Activated CD8-positive, alpha-beta T cell treated with anti-CD3 and anti-CD28 coated beads for 36 hours (primary cell): ENCODE results near the gene ZNF850. TPM values are rescaled to one million over a fixed set of nuclear protein-coding genes. Genes with fewer than 3 reads are reported as not detected.

ENCODE experiments used
- ATAC-seq: fragments of 200-7000 bp; cut with Tn5 transposase; one replicate; pipeline ENCODE4 v1.10.0; 2021; ENCODE audit warnings: mild to moderate bottlenecking, moderate library complexity
- CTCF ChIA-PET: fragments of 350-600 bp; sonication (Branson Sonifier 250); formaldehyde crosslinking; loops from one replicate; lab custom pipeline; 2021; ENCODE audit warnings: antibody characterized with exemption; lab: Charles Lee
- POLR2A ChIA-PET: fragments of 350-600 bp; sonication (Branson Sonifier 250); formaldehyde crosslinking; loops from one replicate; lab custom pipeline; 2021; ENCODE audit warnings: antibody characterized with exemption; lab: Charles Lee
- DNase-seq: peaks from one replicate; pipeline ENCODE4 v3.0.0-alpha.2; 2020
- H3K27ac Mint-ChIP-seq: one replicate; pipeline ENCODE4 v1.8.0; 2021; ENCODE audit warnings: mild to moderate bottlenecking, mixed read lengths
- H3K27me3 Mint-ChIP-seq: one replicate; pipeline ENCODE4 v1.8.0; 2021; ENCODE audit warnings: mixed read lengths
- H3K36me3 Mint-ChIP-seq: one replicate; pipeline ENCODE4 v1.8.0; 2021; ENCODE audit warnings: low read depth, mixed read lengths
- H3K4me1 Mint-ChIP-seq: one replicate; pipeline ENCODE4 v1.8.0; 2021; ENCODE audit warnings: low read depth, mixed read lengths
- H3K4me3 Mint-ChIP-seq: one replicate; pipeline ENCODE4 v1.8.0; 2021; ENCODE audit warnings: mild to moderate bottlenecking, moderate library complexity, mixed read lengths
- H3K9me3 Mint-ChIP-seq: one replicate; pipeline ENCODE4 v1.8.0; 2021; ENCODE audit warnings: mixed read lengths
- intact Hi-C: fragments of 100-400 bp; cut with micrococcal nuclease; formaldehyde crosslinking; loops from one replicate; pipeline ENCODE4 v1.10.0; 2022
- total RNA-seq, 2 experiments: library from RNA; stranded (reverse); gene quantifications; one replicate each; pipeline ENCODE4 v1.2.3, GENCODE V29; 2021
- TF ChIP-seq, protein P1 (sequence below): fragments of 200-600 bp; IDR thresholded peaks from one replicate; pipeline ENCODE4 v1.8.0; 2022; ENCODE audit warnings: antibody characterized with exemption, mild to moderate bottlenecking

The ZNF850 gene
- 10 to 100 TPM; 10.6 to 11.7 TPM for total RNA-seq

DNA sequence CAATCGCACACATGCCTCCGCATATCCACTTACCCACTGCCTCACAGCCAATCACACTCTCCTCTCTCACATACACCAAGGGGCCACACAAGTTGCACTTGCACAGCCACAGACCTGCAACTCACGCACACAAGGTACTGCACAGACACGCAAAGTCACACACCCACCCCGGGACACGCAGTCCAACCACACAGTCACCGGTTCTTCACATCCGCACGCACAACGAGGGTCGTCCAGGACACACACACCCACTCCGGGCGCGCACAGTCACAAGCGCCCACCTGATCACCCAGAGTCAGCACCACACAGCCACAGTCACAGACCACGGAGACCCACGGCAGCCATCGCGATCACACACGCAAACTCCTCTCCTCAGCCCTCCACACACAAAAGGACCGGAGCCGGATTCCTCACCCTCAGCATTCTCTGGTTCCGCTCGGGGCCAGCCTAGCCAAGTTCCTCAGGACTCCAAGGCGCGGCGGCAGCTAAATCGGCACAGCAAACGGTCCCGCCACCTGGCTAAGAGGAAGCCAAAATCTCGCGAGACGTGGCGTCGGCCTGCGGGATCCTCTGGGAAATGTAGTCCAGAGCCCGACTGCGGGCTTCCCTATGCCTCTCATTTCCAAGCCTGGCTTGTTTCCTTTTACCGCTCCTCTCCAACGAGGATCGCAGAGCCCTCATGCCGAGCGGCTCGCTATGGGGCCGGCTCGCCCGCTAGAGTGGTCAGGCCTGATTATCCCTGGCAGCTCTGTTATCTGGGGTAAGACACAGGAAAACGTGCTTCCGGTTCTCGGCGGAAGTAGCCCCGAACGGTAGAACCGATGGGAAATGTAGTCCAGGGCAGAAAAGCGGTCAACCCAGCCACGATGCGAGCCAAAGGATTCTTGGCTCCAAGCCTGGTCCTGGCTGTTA lies at the start of gene ZNF850:
Gene ZNF850, minus strand, starts transcription at position 497 of the 912 bp plus-strand sequence. CDS start 10,201 bp downstream, outside the sequence.
- ChIA-PET POLR2A (interaction anchor here (0.6 to 3.0 kb wide), 6 partner anchors 24 to 312 kb away, joined by 3 to 19 read pairs (median 4); partner anchors contain the start of genes ZNF345 and ZNF790), CTCF (no interaction called here)
- TF ChIP-seq, protein P1, sequence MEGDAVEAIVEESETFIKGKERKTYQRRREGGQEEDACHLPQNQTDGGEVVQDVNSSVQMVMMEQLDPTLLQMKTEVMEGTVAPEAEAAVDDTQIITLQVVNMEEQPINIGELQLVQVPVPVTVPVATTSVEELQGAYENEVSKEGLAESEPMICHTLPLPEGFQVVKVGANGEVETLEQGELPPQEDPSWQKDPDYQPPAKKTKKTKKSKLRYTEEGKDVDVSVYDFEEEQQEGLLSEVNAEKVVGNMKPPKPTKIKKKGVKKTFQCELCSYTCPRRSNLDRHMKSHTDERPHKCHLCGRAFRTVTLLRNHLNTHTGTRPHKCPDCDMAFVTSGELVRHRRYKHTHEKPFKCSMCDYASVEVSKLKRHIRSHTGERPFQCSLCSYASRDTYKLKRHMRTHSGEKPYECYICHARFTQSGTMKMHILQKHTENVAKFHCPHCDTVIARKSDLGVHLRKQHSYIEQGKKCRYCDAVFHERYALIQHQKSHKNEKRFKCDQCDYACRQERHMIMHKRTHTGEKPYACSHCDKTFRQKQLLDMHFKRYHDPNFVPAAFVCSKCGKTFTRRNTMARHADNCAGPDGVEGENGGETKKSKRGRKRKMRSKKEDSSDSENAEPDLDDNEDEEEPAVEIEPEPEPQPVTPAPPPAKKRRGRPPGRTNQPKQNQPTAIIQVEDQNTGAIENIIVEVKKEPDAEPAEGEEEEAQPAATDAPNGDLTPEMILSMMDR = no peak
- ATAC-seq (peak; percentile 90), DNase-seq (peak; percentile 97)
- no peaks in the 10 kb centered on the region for H3K27me3 Mint-ChIP-seq
- peak within 1 kb of the TSS; percentile 97 for H3K27ac Mint-ChIP-seq
- H3K9me3 Mint-ChIP-seq = peaks cover 29% of the 10 kb centered on the region
- H3K4me3 Mint-ChIP-seq = peak within 1 kb of the TSS; percentile 98
- peaks cover 11% of the 10 kb centered on the region for H3K4me1 Mint-ChIP-seq
- peaks cover 64% of the 10 kb centered on the region for H3K36me3 Mint-ChIP-seq
- intact Hi-C loops = loop anchor here (10.0 kb wide), 1 partner anchor 82 kb away; the partner anchor contains the start of gene ZNF345

DNA sequence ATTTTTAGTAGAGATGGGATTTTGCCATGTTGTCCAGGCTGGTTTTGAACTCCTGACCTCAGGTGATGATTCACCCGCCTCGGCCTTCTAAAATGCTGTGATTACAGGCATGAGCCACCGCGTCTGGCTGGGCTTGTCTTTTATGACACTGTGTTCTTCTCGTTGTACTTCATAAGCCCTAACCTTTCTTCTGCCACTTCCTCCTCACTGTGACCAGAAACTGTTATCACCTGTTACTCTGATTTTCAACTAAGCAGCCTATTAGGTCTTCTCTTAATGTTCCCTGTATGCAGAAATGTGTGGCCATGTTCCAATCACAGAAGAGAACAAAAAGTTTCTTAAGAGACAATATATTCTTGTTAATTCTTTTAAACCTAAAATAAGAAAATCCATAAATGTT lies 49.2 kb upstream of the ZNF850 start:
- TF ChIP-seq, protein P1 = no peak
- peaks cover 87% of the 10 kb centered on the region for H3K36me3 Mint-ChIP-seq
- CTCF ChIA-PET = interaction anchor here (0.9 kb wide), 1 partner anchor 23 kb away, joined by 3 read pairs; no protein-coding TSS in a partner anchor
- POLR2A ChIA-PET = no interaction called here
- no peak overlapping the region for H3K27ac Mint-ChIP-seq
- intact Hi-C loops = no loop called here
- no peaks in the 10 kb centered on the region for H3K4me1 Mint-ChIP-seq
- H3K9me3 Mint-ChIP-seq = peaks cover 62% of the 10 kb centered on the region
- H3K27me3 Mint-ChIP-seq = no peaks in the 10 kb centered on the region
- no peak for ATAC-seq
- no peak for DNase-seq
- no peak overlapping the region for H3K4me3 Mint-ChIP-seq

DNA sequence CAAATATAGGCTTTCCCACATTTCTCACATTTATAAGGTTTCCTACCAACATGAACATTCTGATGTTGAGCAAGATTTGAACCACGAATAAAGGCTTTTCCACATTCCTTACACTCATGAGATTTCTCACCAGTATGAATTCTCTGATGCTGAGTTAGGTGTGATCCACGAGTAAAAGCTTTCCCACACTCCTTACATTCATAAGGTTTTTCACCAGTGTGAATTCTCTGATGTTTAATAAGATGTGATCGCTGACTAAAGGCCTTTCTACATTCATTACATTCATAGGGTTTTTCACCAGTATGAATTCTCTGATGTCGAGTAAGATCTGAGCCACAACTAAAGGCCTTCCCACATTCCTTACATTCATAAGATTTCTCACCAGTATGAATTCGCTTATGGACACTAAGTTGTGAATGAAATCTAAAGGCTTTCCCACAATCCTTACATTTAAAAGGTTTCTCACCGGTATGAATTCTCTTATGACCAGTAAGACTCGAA lies 46.6 kb upstream of the ZNF850 start:
- Mint-ChIP-seq H3K36me3 (peaks cover 81% of the 10 kb centered on the region), H3K27ac (no peak overlapping the region), H3K4me1 (no peaks in the 10 kb centered on the region), H3K27me3 (no peaks in the 10 kb centered on the region), H3K9me3 (peaks cover 48% of the 10 kb centered on the region), H3K4me3 (no peak overlapping the region)
- ATAC-seq (no peak), DNase-seq (no peak)
- ChIA-PET CTCF (no interaction called here), POLR2A (no interaction called here)
- TF ChIP-seq, protein P1 = no peak
- intact Hi-C loops = no loop called here

DNA sequence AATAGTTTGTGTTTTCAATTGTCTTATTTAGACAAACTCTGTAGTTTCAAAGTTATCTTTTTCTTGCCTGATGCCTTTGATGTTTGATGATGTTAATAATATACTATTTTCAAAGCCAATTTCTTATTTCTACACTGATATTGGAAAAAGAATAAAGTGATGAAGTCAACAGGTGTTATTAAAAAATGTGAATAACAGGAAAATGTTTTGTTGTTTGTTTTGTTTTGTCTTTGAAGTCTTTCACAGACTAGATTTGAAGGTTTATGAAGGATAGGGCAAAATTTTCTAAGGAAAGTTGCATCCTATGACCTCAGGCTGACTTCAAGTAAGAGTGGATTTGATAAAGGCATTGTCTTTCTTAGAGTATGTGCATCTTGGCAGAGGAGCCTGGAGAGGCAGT lies 34.4 kb upstream of the ZNF850 start:
- Mint-ChIP-seq H3K27ac (no peak overlapping the region), H3K4me1 (no peaks in the 10 kb centered on the region), H3K9me3 (peaks cover 62% of the 10 kb centered on the region), H3K4me3 (no peak overlapping the region), H3K27me3 (no peaks in the 10 kb centered on the region), H3K36me3 (peaks cover 68% of the 10 kb centered on the region)
- ChIA-PET POLR2A (no interaction called here), CTCF (no interaction called here)
- intact Hi-C loops = no loop called here
- no peak for DNase-seq
- TF ChIP-seq, protein P1 = no peak
- ATAC-seq = no peak

DNA sequence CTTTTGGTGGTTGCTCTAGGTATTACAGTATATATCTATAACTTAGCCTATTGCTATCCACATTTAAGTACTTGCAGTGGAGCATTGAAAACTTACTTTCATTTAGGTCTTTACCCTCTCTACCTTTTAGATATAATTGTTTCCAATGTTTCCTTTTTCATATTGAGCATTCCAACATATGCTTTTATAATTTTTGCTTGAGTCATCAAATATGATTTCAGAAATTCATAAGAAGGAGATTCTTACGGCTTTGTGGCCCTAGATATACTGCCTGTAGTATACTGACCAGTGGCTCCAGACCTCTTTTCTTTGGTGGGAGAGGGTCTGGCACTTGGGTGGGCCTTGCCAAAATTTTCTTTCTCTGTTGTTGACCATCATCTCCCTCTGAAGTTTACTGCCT lies 32.8 kb upstream of the ZNF850 start:
- Mint-ChIP-seq H3K4me3 (no peak overlapping the region), H3K27ac (no peak overlapping the region)
- TF ChIP-seq, protein P1 = no peak

More for the DNA sequence above, 32.8 kb upstream of the ZNF850 start:
- CTCF ChIA-PET = no interaction called here
- Mint-ChIP-seq H3K27me3 (no peaks in the 10 kb centered on the region), H3K9me3 (peaks cover 51% of the 10 kb centered on the region), H3K4me1 (no peaks in the 10 kb centered on the region), H3K36me3 (peaks cover 70% of the 10 kb centered on the region)
- ATAC-seq = no peak
- no peak for DNase-seq
- intact Hi-C loops = no loop called here
- POLR2A ChIA-PET = no interaction called here
